Measurements from ENCODE around the gene SOX11. TPM values are rescaled to one million over a fixed set of nuclear protein-coding genes. Genes with fewer than 3 reads are reported as not detected.

SOX11 gene
- total RNA-seq, 2 donors from 2014 or later, result 0.78 TPM; not detected in 1

DNA sequence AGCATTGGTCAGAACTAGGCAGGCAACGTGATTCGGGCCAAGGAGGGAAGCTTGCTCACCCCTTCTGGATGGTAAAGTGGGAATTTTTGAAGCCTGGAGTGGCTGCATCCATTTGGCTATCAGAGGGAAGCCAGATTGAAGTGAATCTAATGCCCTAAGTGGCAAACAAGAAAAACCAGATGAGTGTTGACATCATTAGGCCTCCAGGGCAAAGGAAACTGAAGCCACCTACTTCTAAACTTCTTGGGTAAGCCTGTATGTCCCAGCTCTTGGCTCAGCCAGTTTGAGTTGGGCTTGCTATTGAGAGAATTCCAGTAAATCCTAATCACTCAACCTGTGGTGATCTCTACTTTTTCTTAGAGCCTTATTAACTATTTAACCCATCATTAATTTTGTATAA, 20.9 kb downstream of the SOX11 start:
- no peak for ATAC-seq
- intact Hi-C loops (cut with DNase I, micrococcal nuclease), result no loop called here
- no peak for DNase-seq

DNA sequence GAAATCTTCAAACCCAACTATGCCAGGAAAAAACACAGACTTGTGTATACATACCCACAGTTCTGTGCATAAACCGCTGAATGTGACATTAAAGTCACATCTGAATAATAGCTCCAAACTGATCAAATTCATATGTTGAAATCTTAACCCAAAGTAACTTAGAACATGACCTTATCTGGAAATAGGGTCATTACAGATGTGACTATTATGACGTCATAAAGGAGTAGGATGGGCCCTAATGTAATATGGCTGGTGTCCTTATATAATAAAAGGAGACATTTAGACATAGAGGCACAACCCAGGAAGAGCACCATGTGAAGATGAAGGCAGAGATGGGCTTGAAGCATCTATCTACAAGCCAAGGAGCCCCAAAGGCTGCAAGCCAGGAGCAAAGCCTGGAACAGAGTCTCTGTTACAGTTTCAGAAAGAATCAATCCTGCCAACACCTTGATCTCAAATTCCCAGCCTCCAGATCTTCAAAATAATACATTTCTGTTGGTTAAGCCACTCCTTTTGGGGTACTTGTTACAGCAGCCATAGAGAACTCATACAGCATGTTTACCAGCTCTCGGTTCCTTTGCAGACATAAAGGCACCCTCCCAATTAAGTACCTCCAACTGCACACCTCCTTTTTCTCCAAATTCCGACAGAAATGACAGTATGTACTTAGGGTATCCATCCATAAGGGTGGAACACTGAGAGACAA, 27.6 kb downstream of the SOX11 start:
- ATAC-seq (no peak), DNase-seq (no peak)
- intact Hi-C loops (cut with DNase I, micrococcal nuclease), result no loop called here

DNA sequence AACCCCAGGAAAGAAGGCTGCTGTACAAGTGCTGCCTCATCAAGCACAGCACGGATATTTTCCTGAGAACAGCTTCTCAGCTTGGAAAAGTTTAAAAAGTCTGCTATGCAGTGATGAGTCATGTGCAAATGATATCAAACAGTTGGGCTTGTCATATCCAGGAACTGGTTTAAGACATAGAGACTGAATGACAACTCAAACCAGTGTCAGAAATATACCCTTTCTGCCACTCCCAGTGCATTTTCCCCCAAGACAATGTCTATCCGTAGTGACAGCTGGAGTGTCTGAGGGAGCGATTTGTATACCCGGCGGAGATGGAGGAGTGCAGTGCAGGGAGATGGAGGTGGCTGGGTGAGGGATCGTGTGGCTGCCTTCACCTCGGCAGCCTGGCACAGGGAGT, 28.2 kb downstream of the SOX11 start:
- ATAC-seq (no peak), DNase-seq (no peak)
- intact Hi-C loops (cut with DNase I, micrococcal nuclease), result no loop called here

DNA sequence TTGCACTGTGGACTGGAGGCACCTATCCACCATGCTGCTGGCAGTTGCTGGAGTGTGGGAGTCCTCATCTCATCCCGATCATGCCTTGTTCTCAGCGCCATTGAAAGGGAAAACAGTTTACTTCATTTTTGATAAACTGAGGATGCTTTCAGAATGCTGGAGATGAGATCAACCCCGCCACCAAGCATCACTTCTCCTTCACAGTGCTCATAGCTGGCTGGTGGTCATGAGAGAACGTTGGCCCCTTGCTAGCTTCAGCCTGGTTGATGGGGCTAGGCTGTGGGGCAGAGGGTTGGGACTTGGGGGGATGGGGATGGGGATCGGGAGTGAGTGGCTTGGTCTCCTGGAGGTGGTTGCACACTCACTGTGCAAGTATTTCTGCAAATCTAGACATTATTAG, 30.1 kb downstream of the SOX11 start:
- ATAC-seq, result no peak
- no peak for DNase-seq
- intact Hi-C loops (cut with DNase I, micrococcal nuclease), result no loop called here

DNA sequence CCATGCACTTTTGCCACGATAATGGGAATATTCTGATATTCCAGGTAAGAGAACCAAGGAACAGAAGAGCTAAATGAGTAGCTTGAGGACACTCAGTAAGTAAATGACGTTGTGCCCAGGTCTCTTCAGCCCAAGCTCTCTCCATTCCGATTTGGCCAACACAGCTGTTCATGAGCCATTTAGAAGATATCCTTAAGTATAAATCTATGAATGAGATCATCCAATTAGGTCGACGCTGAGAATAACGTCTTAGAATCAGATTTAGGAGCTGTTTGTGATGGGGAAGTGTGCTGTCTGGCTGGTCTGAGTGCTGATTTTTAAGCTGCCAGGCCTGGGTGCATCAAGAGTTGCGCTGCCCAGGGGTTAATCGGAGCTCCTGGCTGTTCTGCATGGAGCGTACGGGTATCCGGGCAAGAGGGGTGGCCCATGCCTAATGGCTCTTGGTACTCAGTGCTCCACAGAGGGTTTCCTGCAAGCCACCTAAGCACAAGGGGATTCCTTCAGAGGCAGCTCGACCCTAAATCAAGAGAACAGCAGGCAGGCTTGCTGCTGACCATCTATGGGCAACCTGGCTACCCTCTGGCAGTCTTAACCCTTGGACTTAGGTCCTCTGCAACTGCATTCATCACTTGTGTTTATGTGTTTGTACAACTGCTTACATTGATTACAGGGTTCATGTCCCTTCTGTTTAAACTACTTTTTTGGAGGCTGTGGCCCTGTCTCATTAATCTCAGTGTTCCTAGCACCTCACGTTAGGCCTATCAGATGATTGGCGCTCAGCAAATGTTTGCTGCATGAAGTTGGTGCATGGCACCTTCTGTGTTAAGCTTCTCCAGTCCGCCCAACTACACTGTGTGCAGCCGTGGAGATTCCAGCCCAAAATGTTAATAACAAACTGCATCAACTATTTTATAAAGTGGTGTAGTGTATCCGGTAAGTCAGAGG, 31.9 kb downstream of the SOX11 start:
- ATAC-seq (no peak), DNase-seq (no peak)
- intact Hi-C loops (cut with DNase I, micrococcal nuclease), result no loop called here

DNA sequence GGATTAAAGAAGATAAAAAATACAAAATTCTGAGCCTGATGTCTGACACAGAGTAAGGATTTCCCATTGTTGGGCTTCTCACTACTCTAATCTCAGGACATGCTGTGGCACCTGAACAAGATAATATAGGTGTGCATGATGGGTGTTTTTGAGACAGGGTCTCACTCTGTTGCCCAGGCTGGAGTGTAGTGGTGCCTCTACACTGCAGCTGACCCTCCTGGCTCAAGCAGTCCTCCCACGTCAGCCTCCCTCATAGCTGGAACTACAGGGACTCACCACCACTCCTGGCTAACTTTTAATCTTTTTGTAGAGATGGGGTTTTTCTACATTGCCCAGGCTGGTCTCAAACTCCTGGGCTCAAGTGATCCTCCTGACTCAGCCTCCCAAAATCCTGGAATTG, 32.9 kb downstream of the SOX11 start:
- DNase-seq, result no peak
- intact Hi-C loops (cut with DNase I, micrococcal nuclease), result no loop called here
- ATAC-seq, result no peak

DNA sequence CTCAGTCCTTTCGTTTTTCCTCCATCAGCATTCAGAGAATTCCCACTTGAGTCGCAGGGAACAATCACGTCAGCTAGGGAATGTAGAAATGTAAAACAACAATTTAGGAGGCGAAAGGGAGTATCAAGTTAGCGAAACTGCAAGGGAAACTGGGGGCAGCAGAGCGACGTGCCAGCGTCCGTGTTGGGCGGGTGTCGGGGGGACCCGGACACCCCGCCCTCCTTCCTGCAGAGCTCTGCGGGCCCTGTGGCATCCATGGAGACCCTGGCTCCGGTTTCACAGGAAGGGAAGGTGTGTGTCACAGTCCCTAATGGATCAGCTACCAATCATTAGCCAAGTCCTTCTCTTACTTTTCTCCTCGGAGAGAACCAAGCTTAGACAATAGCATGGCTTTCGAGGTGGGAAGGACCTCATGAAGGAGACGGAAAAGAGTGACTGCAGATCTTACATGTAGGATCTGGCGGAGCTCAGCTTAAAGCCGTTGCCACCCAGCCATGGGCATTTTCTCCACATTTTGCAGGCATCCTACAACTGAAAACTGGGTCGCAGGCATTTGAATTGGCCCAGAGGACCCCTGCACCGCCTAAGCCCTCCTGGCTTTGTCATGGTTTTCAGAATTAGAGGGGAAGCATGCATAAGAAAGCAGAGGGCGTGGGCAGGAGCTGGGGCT, 33.7 kb downstream of the SOX11 start:
- ATAC-seq (no peak), DNase-seq (no peak)
- intact Hi-C loops (cut with DNase I, micrococcal nuclease), result no loop called here

DNA sequence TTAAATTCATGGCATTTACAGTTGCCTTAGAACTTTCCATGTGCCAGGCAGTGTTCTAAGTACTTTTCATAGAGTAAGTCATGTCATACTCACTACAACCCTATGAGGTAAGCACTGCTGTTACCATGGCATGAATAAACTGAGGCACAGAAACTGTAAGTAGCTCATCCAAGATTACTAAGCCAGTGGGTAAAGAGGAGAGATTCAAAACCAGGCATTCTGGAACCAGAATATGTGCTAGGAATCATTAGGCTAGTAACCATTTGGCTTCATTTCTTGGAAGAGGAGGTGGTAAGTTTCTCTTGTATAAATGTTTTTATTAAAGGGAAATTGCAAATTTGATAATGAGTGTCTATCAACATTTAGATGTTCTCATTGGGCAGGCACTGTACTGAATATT, 35.1 kb downstream of the SOX11 start:
- intact Hi-C loops (cut with DNase I, micrococcal nuclease), result no loop called here
- ATAC-seq (no peak), DNase-seq (no peak)

DNA sequence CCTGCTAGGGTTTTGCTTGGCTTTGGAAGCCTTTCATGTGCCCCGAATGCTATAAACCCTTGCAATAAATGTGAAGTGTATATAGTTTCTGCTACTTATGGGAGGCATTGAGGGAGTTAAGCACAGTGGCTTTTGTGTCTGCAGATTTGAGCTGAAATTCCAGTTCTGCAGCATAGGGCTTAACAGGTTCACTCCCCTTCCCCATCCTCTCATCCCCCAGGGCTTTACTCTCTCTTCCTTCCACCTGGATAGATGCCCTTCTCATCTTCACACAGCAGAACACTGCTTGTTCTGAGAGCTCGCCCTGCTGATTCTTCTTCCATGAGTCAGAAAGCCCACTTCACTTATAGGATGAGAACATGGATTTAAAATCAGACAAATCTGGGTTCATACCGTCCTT, 37.2 kb downstream of the SOX11 start:
- ATAC-seq, result no peak

DNA sequence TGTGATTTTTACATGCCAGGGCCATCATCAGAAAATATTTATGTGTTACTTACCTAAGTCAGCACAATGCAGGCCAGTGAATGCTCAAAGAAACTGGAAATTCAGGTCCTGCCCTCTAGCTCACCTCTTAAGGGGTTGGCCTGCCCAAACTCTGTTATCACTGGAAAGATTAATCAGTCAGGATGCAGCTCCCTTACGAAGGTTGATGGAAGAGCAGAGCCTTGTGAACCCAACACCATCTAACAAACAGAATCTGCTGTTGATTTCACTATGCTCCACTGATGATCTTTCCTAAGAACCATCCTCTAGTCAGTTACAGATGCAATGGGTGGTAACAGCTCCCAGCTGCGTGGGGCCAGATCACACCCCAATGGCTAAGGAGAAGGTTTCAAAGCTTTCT, 38.2 kb downstream of the SOX11 start:
- no peak for DNase-seq
- intact Hi-C loops (cut with DNase I, micrococcal nuclease), result no loop called here
- ATAC-seq, result no peak

More for the DNA sequence above, 37.2 kb downstream of the SOX11 start:
- intact Hi-C loops (cut with DNase I, micrococcal nuclease), result no loop called here
- no peak for DNase-seq

DNA sequence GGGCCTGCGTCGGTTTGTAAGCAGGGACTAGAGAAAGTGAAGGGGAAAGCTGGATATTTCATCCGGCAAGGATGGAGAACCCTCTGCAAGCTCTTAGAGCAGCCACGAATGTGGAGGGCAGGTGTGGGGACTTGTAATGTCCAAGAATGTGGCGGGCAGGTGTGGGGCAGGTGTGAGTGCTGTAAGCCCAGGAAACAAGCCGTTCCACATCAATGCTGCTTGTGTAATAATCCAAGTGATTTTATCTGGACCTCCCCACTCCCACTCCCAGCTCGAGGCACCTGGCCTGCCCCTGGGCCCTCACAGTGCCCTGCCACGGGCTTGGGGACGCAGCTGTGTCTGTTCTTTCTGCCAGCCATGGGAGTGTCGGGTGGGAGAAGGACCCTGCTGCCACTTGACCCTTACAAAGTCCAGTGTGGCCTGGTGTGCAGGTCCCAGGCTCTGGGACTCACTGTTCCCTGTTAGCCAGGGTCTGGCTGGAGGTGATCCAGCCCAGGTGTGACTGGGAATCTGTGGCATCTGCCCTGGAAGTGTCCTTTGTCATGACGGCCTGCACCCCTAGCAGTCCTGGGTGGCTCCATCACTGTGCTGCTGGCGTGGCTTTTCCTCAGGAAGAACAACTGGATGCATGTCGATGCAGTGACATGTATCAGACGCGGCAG, 42.8 kb downstream of the SOX11 start:
- DNase-seq (no peak), ATAC-seq (no peak)
- intact Hi-C loops (cut with DNase I, micrococcal nuclease), result no loop called here

DNA sequence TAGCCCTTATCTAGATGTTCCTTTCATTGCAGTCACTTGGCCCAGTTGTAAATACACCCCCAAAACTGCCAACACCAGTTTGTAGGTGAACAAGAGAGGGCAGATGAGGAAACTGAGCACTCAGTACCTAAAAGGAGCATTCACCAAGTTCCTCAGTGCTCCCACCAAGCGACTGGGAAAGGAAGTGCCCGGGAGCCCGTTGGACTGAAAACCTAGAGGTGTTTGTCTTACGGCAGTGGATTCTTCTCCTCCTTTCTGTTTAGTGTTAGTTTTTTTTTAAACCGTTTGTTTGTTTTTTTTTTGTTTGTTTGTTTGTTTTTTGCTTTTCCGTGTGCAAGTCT, 43.3 kb downstream of the SOX11 start:
- ATAC-seq (no peak), DNase-seq (no peak)
- intact Hi-C loops (cut with DNase I, micrococcal nuclease), result no loop called here

DNA sequence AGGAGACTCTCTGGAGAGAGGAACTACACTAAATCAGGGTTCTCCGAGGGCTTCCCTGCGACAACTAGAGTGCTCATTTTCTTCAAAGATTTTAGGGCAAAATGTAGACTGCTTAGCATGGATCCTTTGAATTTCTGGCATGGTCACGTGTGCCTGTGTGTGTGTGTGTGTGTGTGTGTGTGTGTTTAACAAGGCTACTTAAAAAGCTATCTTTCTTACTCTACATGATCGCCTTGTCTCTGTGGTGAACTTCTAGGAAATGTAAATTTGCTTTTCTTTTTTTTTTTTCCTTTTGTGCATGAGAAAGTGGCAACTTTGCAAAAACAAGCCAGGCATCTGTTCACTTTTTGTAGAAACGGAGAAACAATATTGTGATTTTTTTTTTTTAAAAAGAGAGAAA, 43.9 kb downstream of the SOX11 start:
- DNase-seq, result no peak
- ATAC-seq, result no peak
- intact Hi-C loops (cut with DNase I, micrococcal nuclease), result no loop called here

DNA sequence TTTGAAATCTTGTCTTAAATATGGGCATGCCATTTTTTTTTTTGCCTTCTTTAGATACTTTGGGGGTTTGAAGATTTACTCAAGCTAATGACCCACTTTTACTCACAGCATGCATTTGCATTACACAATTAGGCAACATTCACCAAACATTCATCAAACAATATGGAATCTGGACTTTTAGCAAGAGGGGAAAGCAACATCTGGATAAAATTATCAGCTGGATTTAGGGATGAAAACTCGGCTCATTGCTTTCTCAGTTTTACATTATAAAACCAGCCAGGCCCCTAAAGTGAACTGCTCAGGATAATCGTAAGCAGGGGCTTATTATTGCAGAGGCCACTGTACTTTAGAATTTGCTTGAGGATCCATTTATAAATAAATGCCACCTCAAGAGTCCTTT, 44.7 kb downstream of the SOX11 start:
- DNase-seq, result no peak
- ATAC-seq, result no peak
- intact Hi-C loops (cut with DNase I, micrococcal nuclease), result no loop called here

DNA sequence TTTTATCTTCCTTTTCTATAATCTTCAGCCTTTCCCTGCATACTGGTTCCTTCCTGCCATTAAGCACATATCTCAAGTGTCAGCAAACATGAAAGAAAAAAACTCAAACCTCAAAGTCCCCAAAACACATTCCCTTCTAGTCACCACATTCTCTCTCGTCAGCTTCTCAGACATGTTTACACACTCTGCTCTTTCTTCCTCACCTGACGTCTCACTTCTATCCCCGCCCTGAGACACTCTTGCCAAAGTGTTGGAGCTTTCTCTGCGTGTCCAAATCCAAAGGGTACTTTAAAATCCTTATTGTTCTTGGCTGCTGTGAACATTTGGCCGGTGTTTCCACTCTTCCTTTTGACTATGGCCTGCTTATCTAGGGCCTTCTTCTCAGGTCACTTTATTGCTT, 47.9 kb downstream of the SOX11 start:
- DNase-seq, result no peak
- ATAC-seq, result no peak

DNA sequence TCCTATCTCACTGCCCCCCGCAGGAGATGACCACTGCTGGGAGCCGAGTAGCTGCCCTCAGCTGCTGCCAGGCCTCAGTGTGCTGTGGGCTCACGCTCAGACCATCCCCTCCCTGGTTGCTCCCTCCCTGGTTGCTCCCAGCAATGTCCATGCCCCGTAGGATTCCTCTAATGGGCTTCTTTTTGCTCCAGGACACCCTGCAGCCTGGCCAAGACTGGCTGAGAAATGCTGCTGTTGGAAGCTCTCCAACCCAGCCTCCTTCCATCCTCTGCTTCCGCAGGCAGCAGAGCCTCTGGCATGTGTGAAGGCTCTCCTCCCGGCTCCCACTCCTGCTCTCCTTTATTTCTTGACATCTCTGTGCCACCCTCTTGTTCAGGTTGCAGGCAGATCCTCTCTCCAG, 48.6 kb downstream of the SOX11 start:
- DNase-seq (no peak), ATAC-seq (no peak)
- intact Hi-C loops (cut with DNase I, micrococcal nuclease), result no loop called here

More for the DNA sequence above, 47.9 kb downstream of the SOX11 start:
- intact Hi-C loops (cut with DNase I, micrococcal nuclease), result no loop called here

DNA sequence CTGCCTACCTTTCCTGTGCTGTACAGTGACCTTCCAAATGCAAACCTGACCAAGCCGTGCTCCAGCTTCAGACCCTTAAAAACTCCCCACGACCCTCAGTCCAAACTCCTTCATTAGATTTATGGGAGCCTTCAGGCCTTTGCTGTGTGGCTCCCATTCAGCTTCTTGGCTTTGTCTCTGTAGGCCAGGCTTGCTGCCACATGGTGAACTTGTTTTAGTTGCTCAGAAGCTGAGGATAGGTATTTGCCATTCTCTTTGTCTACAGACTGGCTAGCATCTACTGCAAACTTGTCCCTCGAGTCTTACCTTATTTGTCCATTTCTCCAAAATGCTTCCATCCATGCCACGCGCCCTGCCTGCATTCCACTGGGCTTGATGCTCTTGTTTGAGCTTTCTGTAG, 49.1 kb downstream of the SOX11 start:
- DNase-seq (no peak), ATAC-seq (no peak)
- intact Hi-C loops (cut with DNase I, micrococcal nuclease), result no loop called here

DNA sequence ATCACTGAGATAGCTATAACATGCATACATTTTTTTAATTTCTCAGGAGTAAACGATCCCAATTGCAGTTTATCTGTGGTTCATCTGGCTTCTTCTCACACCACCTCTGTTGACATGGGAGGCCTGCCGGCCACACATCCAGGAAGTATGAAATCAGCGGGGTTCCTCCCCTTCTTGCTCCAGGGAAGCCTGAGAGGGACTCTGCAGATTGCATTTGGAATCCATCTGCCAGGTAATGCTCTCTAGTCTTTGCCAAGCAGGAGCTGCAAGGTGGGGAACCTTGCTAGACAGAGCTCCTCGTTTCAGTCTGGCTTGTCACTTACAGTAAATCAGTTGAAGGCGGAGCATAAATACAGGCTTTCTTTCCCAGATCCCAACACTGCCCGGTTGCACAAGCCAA, 49.9 kb downstream of the SOX11 start:
- ATAC-seq (no peak), DNase-seq (no peak)
- intact Hi-C loops (cut with DNase I, micrococcal nuclease), result no loop called here

DNA sequence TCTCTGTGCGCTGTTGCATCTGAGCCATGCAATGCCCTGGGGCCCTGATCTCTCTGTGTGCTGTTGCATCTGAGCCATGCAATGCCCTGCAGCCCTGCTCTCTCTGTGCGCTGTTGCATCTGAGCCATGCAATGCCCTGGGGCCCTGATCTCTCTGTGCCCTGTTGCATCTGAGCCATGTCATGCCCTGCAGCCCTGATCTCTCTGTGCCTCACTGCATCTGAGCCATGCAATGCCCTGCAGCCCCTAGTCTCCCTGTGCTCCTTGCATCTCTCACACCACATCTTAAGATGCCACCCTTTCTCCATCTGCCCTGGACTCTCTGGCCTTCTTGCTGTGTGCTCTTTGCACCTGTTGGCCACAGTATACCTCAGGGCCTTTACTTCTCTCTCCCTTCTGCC, 56.2 kb downstream of the SOX11 start:
- ATAC-seq (no peak), DNase-seq (no peak)
- intact Hi-C loops (cut with DNase I, micrococcal nuclease), result no loop called here

DNA sequence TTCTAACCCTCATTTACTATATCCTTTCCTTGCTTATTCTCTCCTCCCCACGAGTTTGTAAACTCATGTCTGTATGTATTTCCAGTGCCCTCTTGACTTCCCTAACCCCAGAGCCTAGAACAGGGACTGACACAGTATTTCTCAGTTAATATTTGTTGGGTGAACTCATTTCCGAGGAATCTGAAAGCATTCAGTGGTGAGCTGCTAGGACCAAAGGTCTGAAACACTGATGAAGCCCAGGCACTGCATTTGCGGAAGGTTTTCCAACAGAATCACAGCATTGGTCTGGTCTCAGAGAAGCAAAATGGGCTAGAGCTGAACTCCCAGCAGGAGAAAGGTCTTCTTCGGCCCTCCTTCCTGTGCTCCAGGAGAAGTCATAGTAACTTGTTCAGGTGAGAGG, 56.8 kb downstream of the SOX11 start:
- intact Hi-C loops (cut with DNase I, micrococcal nuclease), result no loop called here
- ATAC-seq, result no peak
- no peak for DNase-seq

Measured in left colon (tissue), 2 donors.